GM18511 (cell line): ENCODE data around the gene CDH13.

ENCODE experiments used
- ATAC-seq: cut with Tn5 transposase; IDR thresholded peaks from one replicate; pipeline ENCODE4 v1.9.1; 2021; ENCODE audit warnings: mild to moderate bottlenecking, moderate library complexity; ENCODE audit not compliant: unreplicated experiment

The CDH13 gene

DNA sequence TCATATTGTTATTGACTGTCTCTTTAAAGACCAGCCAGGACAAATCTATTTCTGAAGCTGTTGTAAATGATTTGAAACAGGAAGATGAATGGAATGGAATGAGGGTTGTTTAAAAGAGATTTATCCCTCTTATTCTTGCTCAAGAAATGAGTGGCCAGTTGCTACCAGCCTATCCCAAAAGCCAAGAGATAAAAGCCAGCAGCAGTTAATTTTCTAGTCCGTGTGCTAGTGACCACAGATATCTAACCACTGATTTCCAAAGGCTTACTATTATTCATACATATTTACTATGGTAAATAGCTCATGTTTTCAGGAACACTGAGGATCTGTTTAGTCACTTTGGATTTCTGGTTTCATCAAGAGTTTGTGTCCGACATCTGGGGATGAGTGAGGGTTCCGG lies 105.7 kb downstream of the CDH13 start:
- ATAC-seq, result no peak

GRCh38 chr16:82735186-82735585 lies 108.4 kb downstream of the CDH13 start:
- no peak for ATAC-seq

GRCh38 chr16:82735673-82736091 lies 108.9 kb downstream of the CDH13 start:
- no peak for ATAC-seq

- no peak for ATAC-seq
These were observed 109.5 kb downstream of the CDH13 start for GRCh38 chr16:82736224-82736623.

DNA sequence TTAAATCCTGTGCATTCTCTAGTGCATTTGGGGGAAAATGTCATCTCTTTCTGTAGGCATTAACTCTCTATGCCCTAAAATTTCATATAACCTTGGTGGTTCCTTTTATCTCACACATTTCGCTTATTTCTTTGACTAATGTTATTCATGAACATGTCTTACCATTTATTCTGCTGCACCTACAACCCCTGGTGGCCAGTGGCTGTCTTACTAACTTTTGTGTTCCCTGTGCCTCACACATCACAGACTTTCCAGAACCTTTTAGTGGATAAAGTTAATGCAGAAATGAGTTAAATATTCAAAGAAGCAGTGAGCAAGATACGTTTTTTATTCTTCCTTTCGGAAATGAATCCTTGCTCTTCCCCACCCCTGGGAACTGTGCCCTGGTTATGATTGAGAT lies 111.9 kb downstream of the CDH13 start:
- no peak for ATAC-seq

- ATAC-seq, result no peak
These were observed 114.4 kb downstream of the CDH13 start for GRCh38 chr16:82741073-82741615.

- no peak for ATAC-seq
These were observed 118.2 kb downstream of the CDH13 start for GRCh38 chr16:82744958-82745357.

GRCh38 chr16:82748026-82748425 lies 121.3 kb downstream of the CDH13 start:
- no peak for ATAC-seq

GRCh38 chr16:82750068-82750467 lies 123.3 kb downstream of the CDH13 start:
- no peak for ATAC-seq

- ATAC-seq, result no peak
These were observed 124.3 kb downstream of the CDH13 start for GRCh38 chr16:82751020-82751419.

GRCh38 chr16:82752172-82752571 lies 125.4 kb downstream of the CDH13 start:
- no peak for ATAC-seq

GRCh38 chr16:82753821-82754220 lies 127.1 kb downstream of the CDH13 start:
- ATAC-seq, result no peak

GRCh38 chr16:82754716-82755513 lies 128.1 kb downstream of the CDH13 start:
- no peak for ATAC-seq

GRCh38 chr16:82755570-82756282 lies 129.0 kb downstream of the CDH13 start:
- ATAC-seq, result no peak

- no peak for ATAC-seq
These were observed 129.5 kb downstream of the CDH13 start for GRCh38 chr16:82756283-82756599.

- no peak for ATAC-seq
These were observed 131.6 kb downstream of the CDH13 start for GRCh38 chr16:82758406-82758805.

DNA sequence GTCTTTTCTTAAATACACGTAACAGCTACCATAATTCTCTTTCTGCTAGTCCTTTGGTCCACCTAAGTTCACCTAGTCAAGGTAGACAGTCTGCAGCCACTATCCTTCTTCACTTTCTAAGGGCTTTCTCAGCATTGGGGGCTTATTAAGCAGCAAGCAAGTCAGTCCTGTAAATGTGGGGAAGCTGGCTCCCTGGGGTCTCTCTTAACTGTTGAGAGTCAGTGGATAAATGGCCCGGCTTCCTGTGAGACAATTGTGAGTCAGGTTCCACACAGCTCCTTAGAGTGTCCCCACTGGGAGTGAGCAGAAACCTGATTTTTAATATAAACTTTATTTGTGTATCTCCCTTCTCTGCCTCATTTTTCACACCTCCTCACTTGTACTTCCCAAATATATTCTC lies 132.1 kb downstream of the CDH13 start:
- ATAC-seq, result no peak

GRCh38 chr16:82761236-82761635 lies 134.5 kb downstream of the CDH13 start:
- ATAC-seq, result no peak

GRCh38 chr16:82761858-82762257 lies 135.1 kb downstream of the CDH13 start:
- ATAC-seq, result no peak

DNA sequence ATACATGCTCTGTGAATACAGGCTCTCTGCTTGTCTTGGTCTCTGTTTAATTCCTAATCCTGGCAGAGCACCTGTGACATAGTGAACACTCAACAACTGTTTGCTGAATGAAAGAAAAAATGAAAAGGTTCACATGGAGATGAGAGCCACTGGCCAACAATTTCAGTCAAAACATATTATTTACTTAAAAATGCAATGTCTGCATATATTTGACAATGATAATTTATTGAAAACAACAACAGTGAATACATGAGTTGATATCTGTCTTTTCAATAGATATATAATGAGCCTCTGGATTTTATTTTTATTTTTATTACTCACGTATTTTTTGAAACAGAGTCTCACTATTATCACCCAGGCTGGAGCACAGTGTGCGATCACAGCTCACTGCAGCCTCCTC lies 136.6 kb downstream of the CDH13 start:
- ATAC-seq, result no peak

- ATAC-seq, result no peak
These were observed 140.4 kb downstream of the CDH13 start for GRCh38 chr16:82767198-82767597.

GRCh38 chr16:82767808-82768207 lies 141.0 kb downstream of the CDH13 start:
- ATAC-seq, result no peak
